Activated CD8-positive, alpha-beta memory T cell treated with anti-CD3 and anti-CD28 coated beads, Interleukin-2, amount 50 U/mL, for 4 hours (primary cell): ENCODE data around the gene PRAMEF26.
"Not testable (repeated sequence)": the region's sequence is repeated elsewhere in the genome, so short reads cannot be mapped to it uniquely, and the experiment has no call there.

Experiments
- DNase-seq: peaks from one replicate; pipeline ENCODE4 v3.0.0-alpha.2; 2020

Gene PRAMEF26

DNA sequence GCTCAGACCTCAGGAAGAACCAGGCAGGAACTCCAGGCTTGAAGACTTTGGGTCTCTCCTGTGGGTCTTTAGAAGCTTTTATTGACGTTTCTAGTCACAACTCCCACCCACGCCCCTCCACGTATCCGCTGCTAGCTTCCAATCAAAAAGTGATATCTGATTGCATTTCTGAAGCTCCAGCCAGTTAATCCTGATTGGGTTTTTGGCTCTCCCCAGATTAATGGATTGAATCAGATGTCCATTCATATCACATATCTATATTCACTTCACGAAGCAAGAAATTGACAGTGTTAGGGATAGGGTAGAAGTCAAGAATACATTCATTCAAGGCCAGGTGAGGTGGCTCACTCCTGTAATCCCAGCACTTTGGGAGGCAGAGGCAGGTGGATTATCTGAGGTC, at the start of gene PRAMEF26:
Gene PRAMEF26 (minus strand): TSS at position 101 of the 400 bp plus-strand sequence. CDS start 2,914 bp downstream, outside the sequence.
- DNase-seq = not testable (repeated sequence)

DNA sequence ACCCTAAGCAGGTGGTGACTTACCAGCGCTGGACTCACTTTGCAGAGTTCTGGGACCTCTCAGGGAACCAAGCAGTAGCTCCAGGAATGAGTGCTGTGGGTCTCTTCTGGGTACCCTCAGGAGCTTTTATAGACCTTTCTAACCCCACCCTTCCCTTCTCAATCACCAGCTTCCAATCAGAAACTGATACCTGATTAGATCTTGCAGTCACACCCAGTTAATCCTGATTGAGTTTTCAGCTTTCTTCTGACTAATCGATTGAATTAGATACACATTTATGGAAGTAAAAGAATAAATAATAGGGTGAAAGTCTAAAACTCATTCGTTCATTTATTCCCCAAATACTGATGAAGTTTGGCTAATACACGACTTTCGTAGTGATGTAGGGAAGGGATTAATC, 45.5 kb upstream of the PRAMEF26 start, which contains the start of gene PRAMEF13:
Gene PRAMEF13 (minus strand): TSS at position 101 of the 400 bp plus-strand sequence. CDS start 1,820 bp downstream, outside the sequence.
- DNase-seq = not testable (repeated sequence)

DNA sequence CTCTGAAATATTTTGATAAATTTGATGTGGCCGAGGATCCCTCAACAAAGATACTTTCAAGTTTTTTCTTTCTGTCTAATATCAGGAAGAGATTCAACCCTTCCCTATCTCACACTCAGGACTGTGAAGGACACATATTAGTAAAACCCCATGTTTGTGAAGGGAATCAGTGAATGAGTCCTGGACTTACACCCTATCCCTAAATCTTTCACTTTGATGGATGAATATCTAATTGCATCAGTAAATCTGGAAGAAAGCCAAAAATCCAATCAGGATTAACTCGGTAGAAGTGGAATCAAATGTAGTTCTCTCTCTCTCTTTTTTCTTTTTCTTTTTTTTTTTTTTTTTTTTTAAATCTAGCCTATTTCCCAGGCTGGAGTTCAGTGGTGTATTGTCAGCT, 15.7 kb upstream of the PRAMEF26 start, which contains the start of gene PRAMEF9:
Gene PRAMEF9 (plus strand): TSS at position 301 of the 400 bp plus-strand sequence. CDS start 3,433 bp downstream, outside the sequence.
- not testable (repeated sequence) for DNase-seq

DNA sequence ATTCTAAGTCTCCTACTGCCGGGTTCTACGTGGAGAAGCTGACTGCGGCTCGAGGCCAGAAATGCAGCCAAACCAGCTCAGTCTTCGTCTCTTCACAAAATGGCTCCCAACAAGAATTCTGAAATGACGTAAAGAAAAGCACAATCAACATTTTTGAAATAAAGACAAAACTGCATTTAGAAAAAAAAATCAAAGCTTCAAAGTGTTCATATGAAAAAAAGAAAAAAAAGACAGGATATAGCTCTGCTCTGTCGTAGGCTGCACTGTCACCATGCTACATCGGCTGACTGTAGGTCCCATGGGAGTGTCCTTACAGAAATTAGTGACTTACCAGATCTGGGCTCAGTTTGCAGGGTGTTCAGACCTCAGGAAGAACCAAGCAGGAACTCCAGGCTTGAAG, 9.7 kb upstream of the PRAMEF26 start, which contains the start of gene HNRNPCL4:
Gene HNRNPCL4 (minus strand): TSS at position 101 of the 400 bp plus-strand sequence. CDS start 164 bp downstream, outside the sequence.
- not testable (repeated sequence) for DNase-seq

DNA sequence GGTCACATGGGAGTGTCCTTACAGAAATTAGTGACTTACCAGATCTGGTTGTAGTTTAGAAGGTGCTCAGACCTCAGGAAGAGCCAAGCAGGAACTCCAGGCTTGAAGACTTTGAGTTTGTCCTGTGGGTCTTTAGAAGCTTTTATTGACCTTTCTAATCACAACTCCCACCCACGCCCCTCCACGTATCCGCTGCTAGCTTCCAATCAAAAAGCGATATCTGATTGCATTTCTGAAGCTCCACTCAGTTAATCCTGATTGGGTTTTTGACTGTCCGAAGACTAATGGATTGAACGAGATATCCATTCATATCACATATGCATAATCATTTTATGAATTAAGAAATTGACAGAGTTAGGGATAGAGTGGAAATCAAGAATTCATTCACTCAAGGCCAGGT, 39.1 kb downstream of the PRAMEF26 start, which contains the start of gene HNRNPCL2:
Gene HNRNPCL2 (minus strand): TSS at position 101 of the 400 bp plus-strand sequence. CDS start 454 bp downstream, outside the sequence.
- not testable (repeated sequence) for DNase-seq
